OCI-LY7 (cell line): ENCODE data around the gene TYW1B. TPM values are rescaled to one million over a fixed set of nuclear protein-coding genes. Genes with fewer than 3 reads are reported as not detected.
"Not testable (repeated sequence)": the region's sequence is repeated elsewhere in the genome, so short reads cannot be mapped to it uniquely, and the experiment has no call there.

Experiments used
- BruUV-seq: library from RNA; stranded (reverse); fragments of 400-500 nt; replicated peaks from 2 replicates; lab custom pipeline; 2021; lab: Mats Ljungman, UMichigan
- CTCF ChIA-PET: fragments of 300-600 bp; sonication (Branson Sonifier 250); formaldehyde crosslinking; loops from one replicate; lab custom pipeline; 2022; ENCODE audit warnings: antibody characterized with exemption; ENCODE audit not compliant: unreplicated experiment; lab: Charles Lee
- POLR2A ChIA-PET: fragments of 300-600 bp; sonication (Branson Sonifier 250); formaldehyde crosslinking; loops from one replicate; lab custom pipeline; 2022; ENCODE audit warnings: antibody characterized with exemption; lab: Charles Lee
- DNase-seq: peaks from one replicate; pipeline ENCODE4 v3.0.0-alpha.2; 2015; ENCODE audit warnings: low spot score
- H2AFZ ChIP-seq: fragments of 200-600 bp; sonication (generic), shearing (Covaris generic); 2 replicates; pipeline ENCODE4 v1.6.1; 2014; ENCODE audit warnings: mild to moderate bottlenecking, antibody characterized with exemption, low read length, moderate library complexity
- H3K27ac ChIP-seq: fragments of 200-600 bp; sonication (generic); 2 replicates; pipeline ENCODE4 v1.5.1; 2014; ENCODE audit warnings: mixed run types, low read depth, mild to moderate bottlenecking, moderate library complexity, low read length, inconsistent platforms; ENCODE audit not compliant: poor library complexity, severe bottlenecking
- H3K36me3 ChIP-seq: fragments of 200-600 bp; sonication (generic); 2 replicates; pipeline ENCODE4 v1.6.1; 2014; ENCODE audit warnings: mild to moderate bottlenecking, antibody characterized with exemption, low read length, moderate library complexity, mixed read lengths; ENCODE audit not compliant: insufficient read depth
- H3K4me1 ChIP-seq: fragments of 200-600 bp; sonication (generic); 2 replicates; pipeline ENCODE4 v1.5.1; 2014; ENCODE audit warnings: mild to moderate bottlenecking, low read length; ENCODE audit not compliant: insufficient read depth, poor library complexity, severe bottlenecking
- H3K4me2 ChIP-seq: fragments of 200-600 bp; sonication (generic); 2 replicates; pipeline ENCODE4 v1.6.1; 2014; ENCODE audit warnings: mild to moderate bottlenecking, low read length
- H3K4me3 ChIP-seq: fragments of 200-600 bp; sonication (generic); 2 replicates; pipeline ENCODE4 v1.5.1; 2014; ENCODE audit warnings: mild to moderate bottlenecking, low read depth, low read length; ENCODE audit not compliant: poor library complexity, severe bottlenecking
- H3K79me2 ChIP-seq: fragments of 200-600 bp; sonication (generic); 2 replicates; pipeline ENCODE4 v1.6.1; 2016; ENCODE audit warnings: low read depth, mild to moderate bottlenecking, low read length, moderate library complexity, mixed read lengths; ENCODE audit not compliant: insufficient read depth
- H3K9me2 ChIP-seq: fragments of 200-600 bp; sonication (generic); 2 replicates; pipeline ENCODE4 v1.6.1; 2016; ENCODE audit warnings: mild to moderate bottlenecking, low read length, mixed read lengths; ENCODE audit not compliant: insufficient read depth
- H3K9me3 ChIP-seq: fragments of 200-600 bp; sonication (generic); 2 replicates; pipeline ENCODE4 v1.6.1; 2014; ENCODE audit warnings: mild to moderate bottlenecking, mixed run types, low read length, mixed read lengths
- H4K20me1 ChIP-seq: fragments of 200-600 bp; sonication (generic); 2 replicates; pipeline ENCODE4 v1.6.1; 2014; ENCODE audit warnings: mild to moderate bottlenecking, antibody characterized with exemption, low read length, moderate library complexity, mixed read lengths; ENCODE audit not compliant: insufficient read depth
- CTCF ChIP-seq: fragments of 200-600 bp; sonication (generic); conservative IDR thresholded peaks from 2 replicates; pipeline ENCODE4 v1.5.1; 2014; ENCODE audit warnings: mild to moderate bottlenecking, antibody characterized with exemption, low read length, moderate library complexity, mixed read lengths
- EZH2phosphoT487 ChIP-seq: fragments of 200-600 bp; sonication (generic); IDR thresholded peaks from 2 replicates; pipeline ENCODE4 v1.6.1; 2018; ENCODE audit warnings: low read depth, borderline replicate concordance, mild to moderate bottlenecking, mixed run types, antibody characterized with exemption, low read length, moderate library complexity, mixed read lengths
- intact Hi-C: fragments of 100-400 bp; cut with micrococcal nuclease; formaldehyde crosslinking; loops from one replicate; pipeline ENCODE4 v1.10.0; 2022; ENCODE audit not compliant: unreplicated experiment
- total RNA-seq, 2 experiments: library from RNA; depleted of rRNA in 1 of 2; stranded (reverse); fragments of >200 nt in 1 of 2; shearing (Covaris generic) in 1 of 2; gene quantifications; 2 replicates each; pipeline ENCODE4 v1.2.3, GENCODE V29; 2014 to 2022

Gene TYW1B
- total RNA-seq, 2 experiments from 2014 or later = 5.1 to 7.2 TPM

GRCh38 chr7:72785166-72785955 is 42.6 kb downstream of the TYW1B start:
- H3K4me3 ChIP-seq = no peak overlapping the region
- TF ChIP-seq CTCF (no peak), EZH2phosphoT487 (no peak)
- no TSS peak for BruUV-seq
- no peaks in the 10 kb centered on the region for H3K79me2 ChIP-seq
- H3K9me3 ChIP-seq = no peaks in the 10 kb centered on the region
- H4K20me1 ChIP-seq = no peaks in the 10 kb centered on the region
- intact Hi-C loops = no loop called here
- H3K36me3 ChIP-seq = no peaks in the 10 kb centered on the region
- ChIA-PET POLR2A (interaction anchor here (0.7 kb wide), 1 partner anchor 148 kb away, joined by 4 read pairs; no protein-coding TSS in a partner anchor), CTCF (no interaction called here)
- no peaks in the 10 kb centered on the region for H3K4me1 ChIP-seq
- H3K4me2 ChIP-seq = no peak overlapping the region
- no peak overlapping the region for H2AFZ ChIP-seq
- H3K9me2 ChIP-seq = no peaks in the 10 kb centered on the region
- H3K27ac ChIP-seq = no peak overlapping the region
- no peak for DNase-seq

GRCh38 chr7:72783601-72784370 is 44.2 kb downstream of the TYW1B start:
- CTCF ChIA-PET, H3K9me2 ChIP-seq, H2AFZ ChIP-seq, DNase-seq, H3K4me3 ChIP-seq, H3K4me2 ChIP-seq, H3K4me1 ChIP-seq, BruUV-seq, H3K9me3 ChIP-seq, H3K79me2 ChIP-seq, H3K36me3 ChIP-seq, intact Hi-C loops, H4K20me1 ChIP-seq, H3K27ac ChIP-seq: not testable (repeated sequence)
- POLR2A ChIA-PET = interaction anchor here (0.7 kb wide), 1 partner anchor 1937 kb away, joined by 3 read pairs; no protein-coding TSS in a partner anchor

GRCh38 chr7:72781631-72782030 is 46.4 kb downstream of the TYW1B start:
- no TSS peak for BruUV-seq
- intact Hi-C loops = no loop called here
- DNase-seq = no peak
- no peaks in the 10 kb centered on the region for H3K36me3 ChIP-seq
- no peak overlapping the region for H3K4me3 ChIP-seq
- no peaks in the 10 kb centered on the region for H3K79me2 ChIP-seq
- no peak for TF ChIP-seq EZH2phosphoT487
- H3K4me1 ChIP-seq = no peaks in the 10 kb centered on the region
- H4K20me1 ChIP-seq = no peaks in the 10 kb centered on the region
- ChIA-PET POLR2A (no interaction called here), CTCF (no interaction called here)
- H3K9me2 ChIP-seq = no peaks in the 10 kb centered on the region
- no peak overlapping the region for H3K27ac ChIP-seq
- no peaks in the 10 kb centered on the region for H3K9me3 ChIP-seq
- H3K4me2 ChIP-seq = no peak overlapping the region
- no peak overlapping the region for H2AFZ ChIP-seq
